NCI-H2227 (cell line): ENCODE results near the gene ICA1.
"Not testable (repeated sequence)": the region's sequence is repeated elsewhere in the genome, so short reads cannot be mapped to it uniquely, and the experiment has no call there.

ENCODE experiments used
- DNase-seq: peaks from one replicate; lab custom pipeline; 2025; ENCODE audit not compliant: unreplicated experiment; lab: John Stamatoyannopoulos, UW

Gene ICA1

DNA sequence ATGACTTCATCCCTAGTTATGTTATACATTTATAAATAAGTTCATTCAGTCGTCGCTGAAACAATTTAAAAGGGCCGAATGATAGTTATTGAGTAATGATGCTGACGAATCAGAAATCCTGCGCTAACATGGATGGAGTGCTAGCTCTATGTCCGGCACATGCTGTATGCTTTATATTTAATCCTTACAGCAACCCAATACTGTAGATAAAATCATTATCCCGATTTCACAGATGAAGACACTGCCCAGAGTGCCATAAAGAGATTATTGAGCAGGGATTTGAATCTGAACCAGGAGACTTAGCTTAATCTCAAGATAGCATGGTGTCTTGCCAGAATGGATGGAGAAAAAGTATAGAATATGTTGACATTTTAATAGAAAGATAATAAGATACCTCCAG is 1.1 kb upstream of the ICA1 start:
- no peak for DNase-seq

DNA sequence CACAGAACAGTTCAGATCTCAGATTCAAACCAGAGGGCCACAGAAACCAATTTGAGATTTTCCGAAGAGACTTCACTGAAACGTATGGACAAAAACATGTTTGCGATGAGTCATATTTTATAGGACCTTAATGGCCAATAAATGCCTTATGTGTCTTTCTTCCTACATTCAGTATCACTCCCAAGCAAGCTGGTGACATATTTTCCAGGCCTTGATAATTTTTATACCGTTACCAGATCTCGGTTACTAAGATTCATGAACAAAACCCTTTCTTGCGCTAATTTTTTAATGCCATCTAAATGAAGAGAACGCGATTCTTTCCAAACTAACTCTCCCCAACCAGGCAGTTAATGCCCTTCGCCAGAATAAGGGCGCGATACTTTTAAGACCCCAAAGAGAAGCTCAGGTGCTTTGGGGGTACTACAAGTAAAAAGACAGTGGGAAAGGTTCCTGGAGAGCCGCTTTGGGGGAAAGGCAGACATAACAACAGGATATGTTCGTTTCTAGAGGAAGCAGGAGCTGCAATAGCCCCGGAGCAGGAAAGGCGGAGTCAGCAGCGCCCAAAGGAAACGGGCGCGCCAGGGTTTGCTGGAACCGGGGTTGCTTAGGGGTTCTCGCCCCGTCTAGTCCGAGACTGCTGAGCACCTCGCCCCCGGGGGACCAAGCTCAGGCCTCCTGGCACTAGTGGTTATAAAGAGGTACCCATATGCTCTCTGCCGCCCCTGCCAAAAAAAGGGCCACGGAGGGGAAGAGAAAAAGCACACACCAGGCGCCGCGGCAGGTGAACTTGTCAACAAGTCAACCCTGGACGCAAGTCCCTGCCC is 884 bp downstream of the ICA1 start:
- DNase-seq: peak; percentile 50

DNA sequence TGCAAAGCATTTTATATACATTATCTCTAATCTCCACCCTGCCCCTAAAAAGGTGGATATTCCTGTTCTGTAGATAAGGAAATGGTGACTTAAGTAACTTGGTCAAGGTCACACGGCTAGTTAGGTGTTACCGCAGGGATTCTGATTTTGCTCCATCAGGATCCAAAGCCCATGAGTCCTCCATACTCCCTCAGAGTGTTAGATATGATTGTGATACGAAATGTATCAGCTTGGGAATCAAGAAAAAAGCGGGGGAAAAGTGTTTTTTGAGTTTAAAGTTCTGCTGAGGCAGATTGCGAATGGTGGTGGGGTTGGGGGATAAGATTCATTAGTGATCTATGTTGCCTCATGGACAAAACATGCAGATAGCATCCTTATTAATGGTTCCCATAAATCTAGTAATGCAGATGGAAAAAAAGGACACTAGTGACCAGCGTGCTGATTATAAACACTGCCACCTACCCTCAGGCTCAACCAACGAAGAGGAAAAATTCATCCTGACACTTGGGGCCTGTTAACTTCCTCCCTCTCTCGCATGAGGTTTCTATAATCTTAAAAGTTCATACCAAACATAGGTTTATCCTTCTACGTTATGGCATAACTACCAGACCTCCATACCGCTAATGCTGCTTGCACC is 2.3 kb downstream of the ICA1 start:
- no peak for DNase-seq

DNA sequence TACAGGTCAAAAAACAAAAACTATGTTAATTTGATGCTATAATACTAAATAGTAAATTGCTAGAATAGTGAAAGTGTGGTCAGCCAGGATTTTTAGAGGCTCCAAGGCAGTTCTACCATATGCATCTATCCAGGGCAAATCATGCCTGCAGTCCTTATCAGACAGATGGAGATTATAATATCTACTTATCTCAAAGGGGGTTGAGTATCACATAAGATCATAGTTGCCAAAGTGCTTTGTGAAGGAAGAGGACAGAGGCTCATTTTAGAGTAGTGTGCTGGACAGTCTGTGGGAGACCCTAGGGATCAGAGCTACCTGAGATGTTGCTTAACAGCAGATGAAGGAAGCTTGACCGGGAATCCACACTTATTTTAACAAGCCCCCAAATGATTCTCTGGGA is 3.2 kb downstream of the ICA1 start:
- no peak for DNase-seq

GRCh38 chr7:8258166-8258565 is 3.8 kb downstream of the ICA1 start:
- DNase-seq: no peak

DNA sequence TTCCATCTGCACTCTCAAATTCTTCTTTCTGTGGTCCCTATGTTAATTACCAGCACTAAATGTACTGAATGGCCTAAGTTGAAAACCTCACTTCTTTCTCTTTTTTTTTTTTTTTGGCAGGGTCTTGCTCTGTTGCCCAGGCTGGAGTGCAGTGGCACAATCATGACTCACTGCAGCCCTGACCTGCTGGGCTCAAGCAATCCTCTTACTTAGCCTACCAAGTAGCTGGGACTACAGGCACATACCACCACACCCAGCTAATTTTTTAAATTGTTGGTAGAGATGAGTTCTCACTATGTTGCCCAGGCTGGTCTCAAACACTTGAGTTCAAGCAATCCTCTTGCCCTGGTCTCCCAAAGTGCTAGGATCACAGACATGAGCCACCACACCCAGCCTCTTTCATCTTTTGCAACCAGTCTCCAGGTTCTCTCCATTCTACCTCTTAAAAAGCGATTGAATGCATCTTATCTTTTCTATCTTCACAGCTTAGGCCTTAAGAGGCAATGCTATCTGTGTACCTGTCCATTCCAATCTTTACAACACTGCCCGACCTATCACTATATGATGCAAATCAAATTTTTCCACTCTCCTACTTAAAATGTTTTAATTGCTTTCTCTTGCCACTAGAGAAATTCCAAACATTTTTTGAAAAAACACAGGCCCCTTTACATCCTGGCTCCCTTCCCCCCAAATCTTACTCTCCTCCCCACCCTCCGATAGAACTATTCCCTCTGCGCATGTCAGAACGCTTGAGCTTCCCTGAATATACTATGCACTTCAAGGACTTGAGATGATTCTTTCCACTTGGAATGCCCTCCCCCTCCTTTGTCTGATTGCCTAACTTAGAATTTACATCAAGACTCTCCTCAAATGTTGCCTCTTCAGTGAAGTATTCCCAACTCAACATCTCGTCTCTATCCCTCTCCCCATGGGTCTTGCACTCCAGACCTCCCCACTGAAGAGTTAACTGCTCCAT is 6.0 kb downstream of the ICA1 start:
- DNase-seq: no peak

GRCh38 chr7:8254667-8255066 is 7.3 kb downstream of the ICA1 start:
- no peak for DNase-seq

- no peak for DNase-seq
These were observed 7.8 kb downstream of the ICA1 start for GRCh38 chr7:8254215-8254614.

GRCh38 chr7:8251195-8251594 is 10.8 kb downstream of the ICA1 start:
- no peak for DNase-seq

- no peak for DNase-seq
These were observed 11.4 kb downstream of the ICA1 start for GRCh38 chr7:8250547-8250946.

- no peak for DNase-seq
These were observed 12.8 kb downstream of the ICA1 start for GRCh38 chr7:8249121-8249520.

DNA sequence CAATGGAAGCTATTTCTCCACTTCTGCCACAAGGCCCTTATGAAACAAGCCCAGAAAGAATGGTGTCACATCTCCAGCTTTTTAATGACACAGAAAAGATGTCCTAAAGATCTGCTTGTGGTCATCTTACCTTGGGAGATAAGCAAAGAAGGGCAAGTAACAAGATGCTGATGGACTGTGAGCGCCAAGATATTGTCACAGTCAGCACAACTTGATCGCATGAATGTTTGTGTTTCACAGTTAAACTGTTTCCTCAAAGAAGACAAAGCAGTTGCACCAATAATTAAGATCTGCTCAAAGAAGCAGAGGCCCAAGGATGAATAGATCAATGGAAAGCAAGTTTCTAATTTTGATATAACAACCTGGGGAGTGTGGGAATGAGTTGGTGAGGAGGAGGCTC is 15.9 kb downstream of the ICA1 start:
- no peak for DNase-seq

- not testable (repeated sequence) for DNase-seq
These were observed 16.9 kb downstream of the ICA1 start for GRCh38 chr7:8245032-8245431.

- not testable (repeated sequence) for DNase-seq
These were observed 18.9 kb downstream of the ICA1 start for GRCh38 chr7:8243059-8243458.

GRCh38 chr7:8239702-8240362 is 22.1 kb downstream of the ICA1 start:
- not testable (repeated sequence) for DNase-seq

DNA sequence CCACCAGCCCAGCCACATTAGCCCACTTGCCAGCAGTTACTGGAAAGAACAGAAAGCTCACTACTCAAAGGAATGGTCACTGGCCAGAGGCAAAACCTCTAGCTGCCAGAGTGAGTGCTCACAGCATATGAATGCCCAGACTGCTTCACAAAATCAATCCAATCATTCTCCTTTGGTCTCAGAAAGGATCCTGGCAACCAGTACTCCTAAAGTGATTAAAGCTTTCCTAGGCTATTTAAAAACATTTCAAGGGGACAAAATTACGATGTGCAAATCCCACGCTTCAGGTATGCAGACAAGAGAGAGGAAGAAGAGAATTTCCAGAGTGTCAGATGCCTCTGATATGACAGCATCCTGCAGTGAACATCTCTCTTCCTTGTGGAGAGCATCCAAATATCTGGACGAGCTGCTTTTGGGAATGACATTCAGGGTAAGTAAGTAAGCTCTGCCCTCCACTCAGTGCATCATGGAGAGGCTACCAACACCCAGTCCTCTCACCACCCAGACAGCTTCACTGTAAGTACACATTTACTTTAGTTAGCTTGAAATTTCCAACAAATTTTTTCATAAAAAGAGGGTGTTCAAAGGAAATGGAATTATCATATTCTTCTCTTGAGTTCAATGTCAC is 25.1 kb downstream of the ICA1 start:
- no peak for DNase-seq

- no peak for DNase-seq
These were observed 28.7 kb downstream of the ICA1 start for GRCh38 chr7:8232999-8233847.

DNA sequence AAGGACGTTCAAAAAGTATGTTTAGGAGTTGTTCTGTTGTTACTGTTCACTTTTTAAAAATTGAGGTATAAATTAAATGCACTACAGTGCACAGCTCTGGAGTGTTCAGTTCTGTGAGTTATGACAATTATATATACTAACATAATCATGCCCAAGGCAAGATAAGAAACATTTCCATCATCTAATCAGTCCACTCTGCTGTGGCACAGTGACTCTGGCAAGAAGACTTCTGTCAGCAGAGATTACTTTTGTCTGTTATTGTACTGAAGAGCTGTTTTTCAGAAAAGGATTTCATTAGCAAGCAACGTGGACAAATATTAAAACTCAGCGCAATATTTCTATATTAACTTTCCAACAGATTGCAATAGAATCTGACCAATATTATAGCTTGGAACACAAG is 32.0 kb downstream of the ICA1 start:
- no peak for DNase-seq
